Fibroblast of the aortic adventitia (primary cell): ENCODE data around the gene RIMBP2. TPM values are rescaled to one million over a fixed set of nuclear protein-coding genes. Genes with fewer than 3 reads are reported as not detected.
"Not testable (repeated sequence)": the region's sequence is repeated elsewhere in the genome, so short reads cannot be mapped to it uniquely, and the experiment has no call there.

ENCODE experiments used
- DNase-seq: peaks from one replicate; pipeline ENCODE4 v3.0.0-alpha.2; 2010; ENCODE audit warnings: low read depth
- H3K4me3 ChIP-seq: 2 replicates; pipeline ENCODE4 v1.5.1; 2011; ENCODE audit warnings: low read depth, mild to moderate bottlenecking, control low read depth, low read length, moderate library complexity
- CTCF ChIP-seq: IDR thresholded peaks from 2 replicates; pipeline ENCODE4 v1.5.1; 2011; ENCODE audit warnings: mild to moderate bottlenecking, low read length, control low read depth, inconsistent platforms; ENCODE audit not compliant: insufficient read depth
- total RNA-seq: library from RNA; depleted of rRNA; stranded (reverse); fragments of >200 nt; gene quantifications from 2 replicates; pipeline ENCODE4 v1.2.3, GENCODE V29; 2012; ENCODE audit warnings: low replicate concordance

RIMBP2 gene
- total RNA-seq, 1 donor: not detected

- DNase-seq: no peak
- H3K4me3 ChIP-seq: no peak overlapping the region
- TF ChIP-seq CTCF: no peak
Measured at GRCh38 chr12:130650131-130650530, 66.0 kb downstream of the RIMBP2 start.

GRCh38 chr12:130649101-130650045 is 66.7 kb downstream of the RIMBP2 start:
- DNase-seq: no peak
- no peak overlapping the region for H3K4me3 ChIP-seq
- no peak for TF ChIP-seq CTCF

- TF ChIP-seq CTCF: no peak
- H3K4me3 ChIP-seq: no peak overlapping the region
- no peak for DNase-seq
Measured at GRCh38 chr12:130647814-130648213, 68.3 kb downstream of the RIMBP2 start.

- no peak for TF ChIP-seq CTCF
- H3K4me3 ChIP-seq: no peak overlapping the region
- DNase-seq: no peak
Measured at GRCh38 chr12:130646716-130647370, 69.3 kb downstream of the RIMBP2 start.

- not testable (repeated sequence) for H3K4me3 ChIP-seq, DNase-seq
Measured at GRCh38 chr12:130646191-130646590, 69.9 kb downstream of the RIMBP2 start.

- no peak for TF ChIP-seq CTCF
Measured at GRCh38 chr12:130645751-130646150, 70.3 kb downstream of the RIMBP2 start.

GRCh38 chr12:130644566-130644965 is 71.5 kb downstream of the RIMBP2 start:
- H3K4me3 ChIP-seq: no peak overlapping the region
- no peak for TF ChIP-seq CTCF
- DNase-seq: no peak

More at GRCh38 chr12:130645751-130646150, 70.3 kb downstream of the RIMBP2 start:
- no peak for DNase-seq
- no peak overlapping the region for H3K4me3 ChIP-seq
